ENCODE data around the gene OIP5.
A peak's percentile ranks its signal among the peaks of the same experiment; 100 is the strongest.
"Not testable (repeated sequence)": the region's sequence is repeated elsewhere in the genome, so short reads cannot be mapped to it uniquely, and the experiment has no call there.

Gene OIP5

DNA sequence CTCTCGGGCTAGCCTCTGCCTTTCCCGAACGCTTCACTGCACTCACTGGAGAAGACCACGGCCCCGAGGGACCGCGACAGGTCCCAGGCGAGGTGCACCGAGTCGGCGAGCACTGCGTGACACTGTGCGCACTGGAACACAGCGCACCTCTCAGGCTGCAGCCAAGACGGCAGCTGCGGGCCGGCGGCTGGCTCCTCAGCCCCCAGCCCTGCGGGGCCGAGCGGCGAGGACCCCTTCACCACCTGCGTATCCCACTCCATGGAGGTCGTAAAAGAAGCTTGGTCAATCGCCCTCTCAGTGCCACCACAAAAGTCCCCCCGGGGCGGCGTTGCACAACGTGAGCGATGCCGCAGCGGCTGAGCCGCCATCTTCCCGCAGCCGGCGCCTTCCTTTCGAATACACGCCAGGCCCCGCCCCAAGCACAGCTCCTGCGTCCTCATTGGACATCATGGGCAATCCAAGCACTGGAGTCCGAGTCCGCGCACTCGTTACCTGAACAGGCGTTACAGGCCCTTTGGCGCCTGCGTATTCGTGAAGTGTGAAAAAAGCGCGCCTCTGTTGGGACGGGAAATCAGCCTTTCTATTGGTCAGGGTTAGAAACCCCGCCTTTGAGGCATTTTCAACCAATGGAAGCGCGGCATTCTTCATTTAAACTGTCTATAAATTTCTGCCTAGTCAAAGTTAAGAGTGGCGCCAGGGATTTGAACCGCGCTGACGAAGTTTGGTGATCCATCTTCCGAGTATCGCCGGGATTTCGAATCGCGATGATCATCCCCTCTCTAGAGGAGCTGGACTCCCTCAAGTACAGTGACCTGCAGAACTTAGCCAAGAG, at the start of gene OIP5, which contains the start of gene NUSAP1:
Gene OIP5, minus strand, starts transcription at position 398 of the 832 bp plus-strand sequence. Its CDS starts 30 bp downstream, at position 368.
Gene NUSAP1, plus strand, starts transcription at position 688 of the 832 bp plus-strand sequence. Its CDS starts 77 bp downstream, at position 765.
- peak; percentile 97 for DNase-seq

DNA sequence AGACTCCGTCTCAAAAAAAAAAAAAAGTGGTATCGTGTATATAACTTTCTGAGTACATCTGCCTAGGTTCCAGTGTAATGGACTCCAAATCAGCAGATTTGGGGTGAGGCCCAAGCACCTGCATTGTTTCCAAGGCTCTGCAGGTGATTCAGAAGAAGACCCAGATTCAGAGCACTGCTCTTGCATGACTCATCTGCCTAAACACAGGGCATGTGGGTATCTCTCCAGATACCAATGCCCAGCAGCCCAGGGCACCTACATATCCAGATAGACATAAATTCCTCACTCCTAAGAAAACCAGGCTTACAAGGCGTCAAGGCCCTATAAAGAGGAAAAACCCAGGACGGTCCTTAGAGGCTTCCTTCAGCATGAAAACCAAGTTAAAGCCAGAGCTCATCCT, 45.6 kb upstream of the OIP5 start:
- DNase-seq = no peak

DNA sequence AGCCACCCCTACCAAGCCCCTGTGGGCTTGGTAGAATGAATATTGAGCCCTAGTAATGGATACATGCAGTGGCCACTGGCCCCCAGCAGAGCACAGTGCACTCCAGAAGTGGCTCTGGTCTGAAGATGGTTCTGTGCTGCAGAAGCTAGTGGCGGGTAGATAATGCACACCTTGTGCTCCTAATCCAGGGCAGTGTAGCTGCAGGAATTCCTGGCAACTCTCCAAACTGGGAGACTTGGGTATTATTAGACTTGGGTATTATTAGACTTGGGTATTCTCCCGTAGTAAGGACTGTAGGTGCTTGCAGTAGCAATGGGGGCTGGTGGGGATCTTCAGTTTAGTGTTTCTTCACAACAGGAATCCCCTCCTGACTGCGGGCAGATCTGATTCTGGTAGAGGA, 35.0 kb upstream of the OIP5 start:
- DNase-seq = no peak

DNA sequence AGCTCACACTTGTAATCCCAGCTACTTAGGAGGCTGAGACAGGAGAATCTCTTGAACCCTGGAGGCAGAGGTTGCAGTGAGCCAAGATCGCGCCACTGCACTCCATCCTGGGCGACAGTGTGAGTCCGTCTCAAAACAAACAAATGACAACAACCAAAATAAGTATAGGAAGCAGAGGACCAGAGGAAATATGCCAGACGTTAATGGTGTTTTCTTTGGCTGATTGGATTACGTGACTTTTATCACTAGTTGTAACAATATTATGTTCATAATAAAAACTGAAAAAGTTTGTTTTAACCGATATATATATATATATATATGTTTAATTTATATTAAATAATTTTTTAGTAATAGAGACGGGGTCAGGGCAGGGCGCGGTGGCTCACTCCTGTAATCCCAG, 22.0 kb upstream of the OIP5 start:
- DNase-seq = no peak

DNA sequence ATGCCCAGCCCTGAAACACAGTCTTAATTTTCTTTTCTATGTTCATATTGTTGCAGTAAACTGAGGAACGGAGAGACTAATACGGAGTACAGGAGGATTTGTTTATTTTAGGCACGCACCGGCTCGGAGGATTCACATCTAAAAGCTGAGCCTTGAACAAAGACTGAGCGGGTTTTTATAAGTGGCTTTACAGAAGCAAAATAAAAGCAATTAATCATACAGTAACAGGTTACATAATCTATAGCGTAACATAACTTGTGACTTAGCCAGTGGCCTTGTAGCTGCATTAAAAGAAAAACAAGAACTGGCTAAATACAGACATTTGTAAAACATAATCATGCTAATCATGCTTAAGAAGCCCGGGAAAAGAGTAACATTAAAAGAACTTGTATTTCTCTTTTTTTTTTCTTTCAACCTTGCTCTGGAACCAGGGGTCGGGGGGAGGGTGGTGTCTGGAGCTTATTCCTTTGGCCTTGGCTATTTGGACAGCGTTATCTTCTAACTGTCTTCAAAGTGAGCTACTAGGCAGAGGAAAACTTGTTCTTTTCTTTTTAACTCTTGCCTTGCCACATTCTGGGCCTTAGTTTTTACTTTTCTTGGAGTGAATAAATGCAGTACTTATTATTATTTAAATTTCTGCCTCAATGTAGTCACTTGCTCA, 17.8 kb upstream of the OIP5 start:
- DNase-seq = no peak

DNA sequence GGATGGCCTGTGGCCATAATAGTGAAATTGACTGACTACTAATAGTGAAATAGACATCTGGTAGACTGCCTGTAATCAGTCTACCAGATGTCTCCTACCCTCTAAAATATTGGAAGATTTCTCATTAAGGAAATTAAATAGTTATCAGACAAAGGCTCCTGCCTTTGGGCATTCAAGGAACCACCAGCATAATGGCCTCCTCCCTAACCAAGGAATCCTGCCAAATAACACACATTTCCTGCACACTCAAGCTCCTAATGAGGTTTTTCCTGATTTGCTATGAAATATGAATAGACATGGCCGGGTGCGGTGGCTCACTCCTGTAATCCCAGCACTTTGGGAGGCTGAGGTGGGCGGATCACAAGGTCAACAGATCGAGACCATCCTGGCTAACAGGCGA, 14.8 kb upstream of the OIP5 start:
- DNase-seq = no peak

DNA sequence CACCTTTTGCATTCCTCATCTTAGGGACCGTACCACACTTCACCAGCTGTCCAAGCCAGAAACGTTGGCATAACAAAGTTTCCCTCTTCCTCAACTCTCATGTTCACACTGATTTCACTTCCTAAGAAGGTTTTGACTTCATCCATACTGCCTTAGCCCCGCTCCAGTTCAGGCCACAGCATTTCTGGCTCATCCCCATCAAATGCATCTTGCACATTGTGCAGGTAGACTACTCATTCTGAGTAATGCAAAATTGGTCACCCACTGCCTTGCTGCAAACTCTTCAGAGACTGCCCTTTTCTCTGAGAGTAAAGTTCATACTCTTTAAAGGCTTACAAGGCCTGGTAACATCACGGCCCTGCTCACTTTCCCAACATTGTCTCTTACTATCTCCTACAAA, 9.1 kb upstream of the OIP5 start:
- no peak for DNase-seq

DNA sequence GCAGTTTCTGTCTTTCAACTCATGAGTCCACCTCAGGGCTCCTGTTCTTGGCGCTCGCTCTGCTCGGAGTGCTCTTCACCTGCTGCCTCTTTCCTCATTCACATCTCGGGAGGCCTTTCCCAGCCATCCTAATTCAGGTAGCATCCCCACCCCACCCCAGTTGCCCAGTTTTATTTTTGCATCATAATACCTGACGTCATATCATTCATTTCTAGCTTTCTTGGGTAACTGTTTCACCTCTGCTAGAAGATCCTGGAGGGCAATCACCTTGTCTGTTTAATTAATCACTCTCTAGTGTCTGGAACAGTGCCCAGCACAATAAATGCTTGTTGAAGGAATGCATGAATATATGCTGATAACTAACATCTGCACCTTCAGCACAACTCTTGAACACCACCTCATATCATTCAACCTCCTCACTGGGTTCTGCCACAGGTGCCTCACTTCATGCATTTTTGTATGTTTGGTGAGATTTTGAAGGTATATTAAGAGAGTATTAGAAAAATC, 7.9 kb upstream of the OIP5 start:
- no peak for DNase-seq

DNA sequence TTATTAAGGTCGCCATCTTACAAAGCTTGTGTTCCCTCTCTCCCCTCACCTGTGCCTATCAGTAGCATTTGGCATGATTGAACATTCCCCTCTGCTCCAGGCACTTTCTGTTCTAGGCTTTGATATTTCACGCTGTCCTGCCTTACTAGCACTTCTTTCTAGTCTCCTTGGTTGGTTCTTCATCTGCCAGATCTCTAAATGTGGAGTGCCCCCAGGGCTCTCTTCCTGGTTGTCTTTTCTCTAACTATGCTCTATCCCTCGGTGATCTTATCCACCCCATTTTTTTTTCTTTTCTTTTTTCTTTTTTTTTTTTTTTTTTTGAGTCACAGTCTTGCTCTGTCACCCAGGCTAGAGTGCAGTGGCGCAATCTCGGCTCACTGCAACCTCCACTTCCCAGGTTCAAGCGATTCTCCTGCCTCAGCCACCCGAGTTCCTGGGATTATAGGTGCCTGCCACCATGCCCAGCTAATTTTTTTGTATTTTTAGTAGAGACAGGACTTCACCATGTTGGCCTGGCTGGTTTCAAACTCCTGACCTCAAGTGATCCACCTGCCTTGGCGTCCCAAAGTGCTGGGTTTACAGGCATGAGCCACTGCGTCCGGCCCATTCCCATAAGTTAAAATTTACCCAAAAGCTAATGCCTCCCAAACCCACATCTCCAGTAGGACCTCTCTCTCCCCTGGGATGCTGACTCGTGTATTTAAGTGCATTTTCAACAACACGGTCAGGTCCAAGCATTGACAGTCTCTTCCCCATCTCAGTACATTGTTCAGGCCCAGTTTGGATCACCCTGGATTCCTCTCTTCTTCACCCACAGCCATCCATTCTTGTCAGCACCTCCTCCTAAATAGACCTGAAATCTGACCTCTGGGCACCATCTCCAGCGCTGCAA, 5.5 kb upstream of the OIP5 start:
- DNase-seq = no peak

DNA sequence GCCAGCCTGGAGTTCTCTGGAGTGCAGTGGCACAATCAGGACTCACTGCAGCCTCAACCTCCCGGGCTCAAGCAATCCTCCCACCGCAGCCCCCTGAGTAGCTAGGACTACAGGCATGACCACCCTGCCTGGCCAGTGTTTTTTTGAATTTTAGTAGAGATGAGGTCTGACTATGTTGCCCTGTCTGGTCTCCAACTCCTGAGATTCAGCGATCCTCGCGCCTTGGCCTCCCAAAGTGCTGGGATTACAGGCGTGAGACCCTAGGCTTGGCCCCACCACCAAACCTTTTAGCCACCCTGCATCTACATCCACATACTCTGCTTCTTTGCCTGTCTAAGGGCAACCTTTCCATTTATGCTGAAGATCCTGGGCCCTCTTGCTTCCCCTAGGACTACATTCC, 4.7 kb upstream of the OIP5 start:
- no peak for DNase-seq

DNA sequence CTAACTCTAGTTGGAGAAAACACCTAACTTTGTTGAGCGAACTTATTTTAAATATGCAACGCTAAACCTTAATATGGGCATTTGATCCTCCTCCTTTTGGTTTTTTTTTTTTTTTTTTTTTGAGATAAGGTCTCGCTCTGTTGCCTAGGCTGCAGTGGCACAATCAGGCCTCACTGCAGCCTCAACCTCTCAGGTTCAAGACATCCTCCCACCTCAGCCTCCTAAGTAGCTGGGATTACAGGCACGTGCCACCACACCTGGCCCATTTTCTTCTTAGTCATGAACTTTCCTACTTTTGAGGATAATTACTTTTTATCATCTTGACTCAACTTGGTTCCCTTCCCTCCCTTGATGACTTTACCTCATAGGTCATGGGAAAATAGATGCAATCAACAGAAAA, 4.2 kb upstream of the OIP5 start:
- no peak for DNase-seq

DNA sequence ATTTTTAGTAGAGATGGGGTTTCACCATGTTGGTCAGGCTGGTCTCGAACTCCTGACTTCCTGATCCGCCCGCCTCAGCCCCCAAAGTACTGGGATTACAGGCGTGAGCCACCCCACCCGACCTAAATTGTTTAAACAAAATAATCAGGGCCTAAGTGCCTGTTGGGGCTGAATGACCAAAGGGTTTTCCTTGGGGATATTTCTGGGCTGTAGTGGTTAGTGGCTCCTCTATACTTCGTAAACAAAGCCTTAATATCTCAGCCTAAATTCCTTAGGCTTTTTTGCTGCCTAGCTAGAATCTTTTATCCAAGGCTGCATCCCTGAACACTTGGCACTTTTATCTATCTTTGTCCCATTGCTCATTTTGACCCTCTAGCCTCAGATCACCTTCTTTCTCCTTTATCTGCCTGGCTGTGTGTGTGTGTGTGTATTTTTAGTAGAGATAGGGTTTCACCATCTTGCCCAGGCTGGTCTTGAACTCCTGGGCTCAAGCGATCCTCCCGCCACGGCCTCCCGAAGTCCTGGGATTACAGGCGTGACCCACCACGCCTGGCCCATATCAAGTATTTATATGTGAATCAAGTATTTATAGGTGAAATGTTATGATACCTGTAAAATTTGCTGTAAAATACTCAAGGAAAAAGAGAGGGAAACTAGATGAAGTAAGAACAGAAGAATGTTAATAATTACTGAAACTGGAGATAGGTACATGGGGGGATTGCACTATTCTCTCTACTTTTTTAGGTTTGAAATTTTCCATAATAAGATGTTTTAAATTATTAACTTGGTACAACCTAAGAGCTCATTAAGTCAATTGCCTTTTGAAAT, 2.1 kb upstream of the OIP5 start:
- DNase-seq = no peak

DNA sequence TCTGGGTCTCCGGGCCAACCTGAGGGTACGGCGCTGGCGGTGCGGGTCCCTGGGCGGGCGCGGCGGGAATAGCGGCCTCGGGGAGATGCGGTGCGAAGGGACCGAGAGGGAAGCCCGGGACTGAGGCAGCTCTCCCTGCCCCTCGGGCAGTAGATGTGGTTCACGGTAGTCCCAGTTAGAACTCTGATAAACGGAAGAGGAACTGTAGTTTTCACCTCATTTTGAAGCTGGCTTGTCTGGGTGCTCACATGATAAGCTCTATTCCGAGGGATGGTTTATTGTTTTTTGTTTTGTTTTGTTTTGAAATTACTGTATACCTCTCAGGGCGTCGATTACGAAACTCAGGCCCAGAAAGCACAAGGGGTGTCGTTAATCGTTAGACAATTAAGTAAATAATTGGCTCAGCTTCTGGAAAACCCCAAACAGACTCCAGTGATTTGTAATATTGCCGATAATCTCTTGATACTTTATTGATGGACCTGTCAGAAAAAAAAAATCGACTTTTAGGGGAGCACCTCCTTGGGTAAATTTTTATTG, 703 bp upstream of the OIP5 start:
- no peak for DNase-seq

DNA sequence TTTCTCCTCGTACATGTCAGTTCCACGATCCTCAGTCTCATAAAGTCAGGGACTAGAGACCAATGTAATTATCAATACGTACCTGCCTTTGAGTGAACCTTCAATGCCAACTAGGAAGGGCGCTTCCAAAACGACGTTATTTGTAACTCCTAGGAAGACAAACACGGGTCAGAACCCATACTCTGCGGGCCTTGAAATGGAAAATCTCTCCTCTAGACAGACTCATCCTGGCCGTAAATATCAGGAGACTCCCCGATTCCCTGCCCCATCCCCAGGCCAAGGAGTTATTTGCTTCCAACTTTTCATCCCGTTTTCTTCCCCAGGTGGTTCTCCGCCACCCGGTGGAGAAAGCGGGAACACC, 578 bp downstream of the OIP5 start:
- DNase-seq = no peak

DNA sequence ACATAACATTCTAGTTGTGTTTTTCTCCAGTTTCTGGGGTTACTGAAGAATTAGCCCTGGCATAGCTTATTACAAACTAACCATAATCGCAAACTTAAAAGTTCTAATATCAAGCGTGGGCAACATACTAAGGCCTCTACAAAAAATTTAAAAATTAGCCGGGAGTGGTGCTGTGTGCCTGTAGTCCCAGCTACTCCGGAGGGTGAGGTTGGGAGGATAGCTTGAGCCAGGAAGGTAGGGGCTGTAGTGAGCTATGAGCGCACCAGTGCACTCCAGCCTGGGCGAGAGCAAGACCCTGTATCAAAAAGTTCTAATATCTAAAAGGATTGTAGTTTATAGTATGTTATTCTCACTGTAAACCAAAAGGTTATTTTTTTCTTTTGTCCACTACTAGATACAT, 1.1 kb downstream of the OIP5 start:
- no peak for DNase-seq

DNA sequence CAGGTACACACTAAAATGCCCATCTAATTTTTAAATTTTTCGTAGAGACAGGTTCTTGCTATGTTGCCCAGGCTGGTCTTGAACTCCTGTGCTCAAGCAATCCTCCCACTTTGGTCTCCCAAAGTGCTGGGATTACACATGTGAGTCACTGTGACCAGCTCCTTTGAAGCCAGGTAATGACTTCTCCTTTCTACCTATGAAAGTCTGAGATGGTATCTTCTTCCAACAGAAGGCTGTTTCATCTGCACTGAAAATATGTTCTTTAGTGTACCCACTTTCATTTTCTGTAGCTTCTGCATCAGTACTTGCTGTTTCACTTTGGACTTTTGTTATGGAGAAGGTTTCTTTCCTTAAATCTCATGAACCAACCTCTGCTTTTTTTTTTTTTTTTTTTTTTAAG, 8.8 kb downstream of the OIP5 start:
- DNase-seq = no peak

DNA sequence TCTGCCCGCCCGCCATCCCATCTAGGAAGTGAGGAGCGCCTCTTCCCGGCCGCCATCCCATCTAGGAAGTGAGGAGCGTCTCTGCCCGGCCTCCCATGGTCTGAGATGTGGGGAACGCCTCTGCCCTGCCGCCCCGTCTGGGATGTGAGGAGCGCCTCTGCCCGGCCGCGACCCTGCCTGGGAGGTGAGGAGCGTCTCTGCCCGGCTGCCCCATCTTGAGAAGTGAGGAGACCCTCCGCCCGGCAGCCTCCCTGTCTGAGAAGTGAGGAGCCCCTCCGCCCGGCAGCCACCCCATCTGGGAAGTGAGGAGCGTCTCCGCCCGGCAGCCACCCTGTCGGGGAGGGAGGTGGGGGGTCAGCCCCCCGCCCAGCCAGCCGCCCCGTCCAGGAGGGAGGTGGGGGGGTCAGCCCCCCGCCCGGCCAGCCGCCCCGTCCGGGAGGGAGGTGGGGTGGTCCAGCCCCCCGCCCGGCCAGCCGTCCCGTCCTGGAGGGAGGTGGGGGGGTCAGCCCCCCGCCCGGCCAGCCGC, 11.5 kb downstream of the OIP5 start:
- DNase-seq = not testable (repeated sequence)

DNA sequence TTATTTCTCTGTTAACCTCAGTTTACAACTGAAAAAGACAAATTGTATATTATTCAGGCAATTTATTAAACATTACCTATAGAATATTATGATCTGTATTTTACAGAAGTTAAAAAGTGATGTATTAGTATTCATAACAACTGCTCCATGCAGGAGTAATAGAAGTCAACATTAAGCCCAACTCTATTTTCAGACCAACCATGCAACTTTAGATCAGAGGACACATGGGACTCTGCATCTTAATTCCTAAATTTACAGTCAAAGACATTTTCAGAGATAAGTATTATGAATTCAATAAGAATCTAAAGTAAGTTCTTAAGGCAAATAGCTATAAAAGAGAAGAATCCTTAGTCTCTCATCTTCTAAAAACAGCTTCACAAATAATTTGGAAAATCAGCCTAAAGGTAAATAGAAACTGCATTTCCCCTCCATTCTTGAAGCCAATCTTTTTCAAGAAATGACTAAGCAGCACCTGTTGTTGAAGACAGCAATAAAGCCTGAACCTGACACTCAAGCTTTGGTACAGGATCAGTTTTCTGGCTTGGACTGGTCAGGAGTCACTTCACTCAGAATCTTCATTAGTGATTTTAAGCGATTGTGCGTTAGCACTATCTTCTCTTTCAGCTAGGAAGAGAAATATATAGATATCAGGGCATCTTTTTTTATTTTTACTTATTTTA, 23.0 kb downstream of the OIP5 start:
- DNase-seq = no peak

DNA sequence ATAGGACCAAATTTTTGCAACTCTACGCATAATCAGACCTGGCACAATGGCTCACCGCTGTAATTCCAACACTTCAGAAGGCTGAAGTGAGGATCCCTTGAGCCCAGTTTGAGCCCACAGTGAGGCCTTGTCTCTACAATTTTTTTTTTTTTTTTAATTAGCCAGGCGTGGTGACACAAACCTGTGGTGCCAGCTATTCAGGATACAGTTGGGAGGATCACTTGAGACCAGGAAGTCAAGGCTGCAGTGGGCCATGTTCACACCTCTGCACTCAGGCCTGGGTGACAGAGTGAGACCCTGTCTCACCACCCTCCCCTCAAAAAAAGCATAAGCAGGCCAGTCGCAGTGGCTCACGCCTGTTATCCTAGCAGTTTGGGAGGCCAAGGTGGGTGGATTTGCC, 24.7 kb downstream of the OIP5 start:
- no peak for DNase-seq

DNA sequence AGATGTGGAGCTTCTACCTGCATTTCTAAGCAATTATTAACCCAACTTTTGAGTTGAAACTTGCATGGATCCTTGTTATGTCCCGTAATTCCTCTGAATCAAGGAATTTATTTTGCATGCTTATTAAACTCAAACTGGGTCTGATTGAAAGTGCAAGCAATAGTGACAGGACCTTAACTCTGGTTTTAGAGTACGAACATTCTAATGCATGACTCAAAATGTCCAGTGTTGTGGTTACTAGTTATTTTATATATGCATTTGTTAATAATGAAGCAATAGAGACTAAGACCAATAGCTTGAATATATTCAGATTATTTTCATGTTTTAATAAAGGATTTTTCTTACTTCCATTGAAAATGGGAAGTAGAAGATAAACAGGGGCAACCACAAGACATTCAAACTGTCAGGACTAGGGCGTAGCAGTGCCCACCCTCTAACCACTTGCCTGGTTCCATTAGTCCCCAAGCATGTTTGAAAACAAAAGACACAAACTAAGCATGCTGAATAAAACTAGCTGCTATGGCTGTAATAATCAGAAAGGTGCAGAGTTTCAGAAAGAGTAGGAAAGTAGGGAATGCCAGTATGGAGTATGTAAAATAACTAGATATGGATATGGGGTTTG, 28.1 kb downstream of the OIP5 start:
- DNase-seq = no peak

DNA sequence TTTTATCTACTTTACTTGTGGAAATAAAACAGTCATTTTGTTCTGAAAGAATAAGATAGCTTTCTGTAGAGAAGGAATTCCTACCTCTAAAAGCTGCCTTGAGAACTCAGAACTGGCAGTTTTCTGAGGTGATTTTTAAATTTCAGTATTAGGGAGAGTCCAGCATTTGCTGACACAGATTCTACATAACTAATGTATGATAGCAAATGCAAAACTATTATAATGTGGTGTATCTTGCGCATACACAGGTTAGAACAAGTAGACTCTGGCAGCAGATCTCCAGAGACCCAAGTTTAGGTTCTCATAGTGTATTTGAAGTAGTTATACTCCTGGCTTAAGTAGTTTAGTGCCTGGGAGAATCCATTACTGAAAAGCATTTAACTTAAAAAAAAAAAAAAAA, 30.8 kb downstream of the OIP5 start:
- no peak for DNase-seq
